ENCODE data around the gene NDFIP1. TPM values are rescaled to one million over a fixed set of nuclear protein-coding genes. Genes with fewer than 3 reads are reported as not detected.

The NDFIP1 gene
- total RNA-seq, 4 donors from 2014 or later: 30.5 to 112 (median 93.0) TPM

DNA sequence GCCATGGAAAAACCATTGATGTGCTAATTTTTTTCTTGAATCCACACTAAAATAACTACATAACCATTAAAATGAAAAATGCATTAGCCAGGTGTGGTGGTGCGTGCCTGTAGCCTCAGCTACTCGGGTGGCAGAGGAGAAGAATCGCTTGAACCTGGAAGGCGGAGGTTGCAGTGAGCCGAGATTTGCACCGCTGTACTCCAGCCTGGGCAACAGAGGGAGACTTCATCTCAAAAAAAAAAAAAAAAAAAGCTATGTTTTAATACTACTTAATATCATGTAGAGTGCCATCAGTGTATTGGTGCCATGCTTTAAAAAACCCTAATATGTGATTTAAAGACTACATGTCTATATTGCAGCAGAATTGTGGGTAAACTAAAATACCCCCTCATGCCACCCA is 58.9 kb downstream of the NDFIP1 start:
- Histone ChIP-seq H3K27ac (no peak overlapping the region), H3K4me1 (no peaks in the 10 kb centered on the region), H3K36me3 (no peaks in the 10 kb centered on the region), H3K9me3 (no peaks in the 10 kb centered on the region), H3K27me3 (no peaks in the 10 kb centered on the region), H3K4me3 (no peak overlapping the region)
- TF ChIP-seq POLR2A (IDR thresholded peaks at IDR 0.05): no peak
- TF ChIP-seq CTCF (IDR thresholded peaks at IDR 0.05): no peak
- DNase-seq: no peak

- no peaks in the 10 kb centered on the region for H3K9me3 ChIP-seq
- no peaks in the 10 kb centered on the region for H3K4me1 ChIP-seq
- no peaks in the 10 kb centered on the region for H3K27me3 ChIP-seq
- H3K4me3 ChIP-seq: no peak overlapping the region
- H3K27ac ChIP-seq: no peak overlapping the region
- H3K36me3 ChIP-seq: no peaks in the 10 kb centered on the region
- no peak for DNase-seq
- TF ChIP-seq POLR2A (IDR thresholded peaks at IDR 0.05) (no peak), CTCF (IDR thresholded peaks at IDR 0.05) (no peak)
Observed at GRCh38 chr5:142168365-142168764, 59.8 kb downstream of the NDFIP1 start.

DNA sequence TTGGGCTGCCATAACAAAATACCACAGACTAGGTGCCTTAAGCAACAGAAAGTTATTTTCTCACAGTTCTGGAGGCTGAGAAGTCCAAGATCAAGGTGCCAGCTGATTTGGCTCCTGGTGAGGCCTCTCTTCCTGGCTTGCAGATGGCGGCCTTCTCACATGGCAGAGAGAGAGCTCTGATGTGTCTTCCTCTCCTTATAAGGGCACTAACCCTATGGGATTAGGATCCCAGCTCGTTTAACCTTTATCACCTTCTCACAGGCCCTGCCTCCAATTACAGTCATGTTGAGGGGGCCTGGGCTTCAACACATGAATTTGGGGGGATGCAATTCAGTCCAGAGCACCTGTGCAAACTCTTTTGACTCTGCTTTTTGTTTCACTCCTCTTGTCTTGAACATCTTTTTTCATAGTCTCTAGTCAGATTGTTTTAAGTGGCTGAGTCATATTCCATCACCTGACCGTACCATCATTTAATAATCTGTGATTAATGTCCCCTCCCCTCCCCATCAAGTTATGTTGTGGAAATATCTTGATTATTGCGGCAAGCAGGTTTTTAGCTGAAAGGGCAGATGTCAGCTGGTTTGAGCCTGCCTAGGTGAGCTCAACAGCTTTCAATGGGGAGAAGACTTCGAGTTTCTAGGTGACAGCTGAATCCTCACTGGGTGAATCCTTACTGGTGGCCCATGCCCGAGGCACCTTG is 61.8 kb downstream of the NDFIP1 start:
- no peak for DNase-seq
- Histone ChIP-seq H3K4me1 (no peaks in the 10 kb centered on the region), H3K4me3 (no peak overlapping the region), H3K36me3 (no peaks in the 10 kb centered on the region), H3K9me3 (no peaks in the 10 kb centered on the region), H3K27me3 (no peaks in the 10 kb centered on the region), H3K27ac (no peak overlapping the region)
- TF ChIP-seq POLR2A (IDR thresholded peaks at IDR 0.05) (no peak), CTCF (IDR thresholded peaks at IDR 0.05) (no peak)

DNA sequence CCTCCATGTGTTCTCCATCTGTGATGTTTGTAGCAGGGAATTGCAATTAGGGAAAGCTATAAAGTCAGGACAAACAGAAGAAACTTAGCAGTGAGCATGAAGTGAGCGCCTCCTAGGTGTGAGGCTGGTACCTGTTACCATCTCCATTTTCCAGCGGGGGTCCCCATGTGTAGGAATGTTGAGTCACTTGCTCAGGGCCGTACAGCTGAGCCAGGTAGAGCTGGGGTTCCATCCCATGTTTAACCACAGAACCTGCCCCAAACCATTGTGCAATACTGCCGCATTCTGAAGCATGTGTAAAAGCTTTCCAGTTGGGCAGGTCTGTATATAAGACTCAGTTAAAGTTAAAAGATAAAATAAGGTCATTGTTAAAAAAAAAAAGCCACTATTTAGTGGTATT is 62.7 kb downstream of the NDFIP1 start:
- no peak for TF ChIP-seq CTCF (IDR thresholded peaks at IDR 0.05)
- no peak for TF ChIP-seq POLR2A (IDR thresholded peaks at IDR 0.05)
- Histone ChIP-seq H3K4me3 (no peak overlapping the region), H3K36me3 (no peaks in the 10 kb centered on the region), H3K27ac (no peak overlapping the region), H3K9me3 (no peaks in the 10 kb centered on the region), H3K4me1 (no peaks in the 10 kb centered on the region), H3K27me3 (no peaks in the 10 kb centered on the region)
- no peak for DNase-seq

DNA sequence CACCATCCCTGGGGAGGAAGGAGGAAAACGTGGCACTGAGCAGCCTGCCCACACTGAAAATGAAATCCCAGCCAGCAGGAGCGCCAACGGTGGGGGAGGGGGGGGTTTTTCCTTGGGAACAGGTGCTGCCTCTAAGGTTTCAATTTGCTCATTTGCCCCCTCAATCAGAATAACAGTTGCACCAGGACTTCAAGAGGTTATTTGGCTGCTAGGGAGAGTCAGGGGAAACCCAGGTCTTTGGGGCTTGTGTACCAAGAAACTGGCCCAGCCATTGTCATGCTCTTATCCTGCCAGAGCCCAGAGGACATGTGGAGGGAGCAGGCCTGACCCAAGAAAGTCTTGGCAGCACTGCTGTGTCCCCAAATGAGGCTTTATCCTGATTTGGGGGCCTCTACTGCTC is 66.5 kb downstream of the NDFIP1 start:
- H3K4me1 ChIP-seq: no peaks in the 10 kb centered on the region
- no peaks in the 10 kb centered on the region for H3K36me3 ChIP-seq
- no peaks in the 10 kb centered on the region for H3K27me3 ChIP-seq
- no peak for DNase-seq
- H3K9me3 ChIP-seq: no peaks in the 10 kb centered on the region
- TF ChIP-seq POLR2A (IDR thresholded peaks at IDR 0.05) (no peak), CTCF (IDR thresholded peaks at IDR 0.05) (no peak)
- H3K4me3 ChIP-seq: no peak overlapping the region
- no peak overlapping the region for H3K27ac ChIP-seq

All from Peyer's patch (tissue), 4 donors.